A549 (cell line): ENCODE measurements around the gene ARL15.

Experiments used
- CEBPB ChIP-seq, 2 experiments: fragments of >200 bp in 1 of 2; sonication (Bioruptor Twin) in 1 of 2; formaldehyde crosslinking in 1 of 2; IDR thresholded peaks; 2 replicates each; pipeline ENCODE4 v1.6.1; 2012 to 2016
- E2F6 ChIP-seq: IDR thresholded peaks from 2 replicates; pipeline ENCODE4 v1.6.1; 2012; ENCODE audit warnings: low read depth, borderline replicate concordance
- ELK1 ChIP-seq: fragments of 150-350 bp; IDR thresholded peaks from 2 replicates; pipeline ENCODE4 v1.6.1; 2014; ENCODE audit warnings: low read depth, mild to moderate bottlenecking, low read length
- HOXA7 ChIP-seq: fragments of 250-450 bp; sonication (Bioruptor Pico); IDR thresholded peaks from 2 replicates; pipeline ENCODE4 v1.5.0; 2020; ENCODE audit warnings: mild to moderate bottlenecking, moderate library complexity
- JUNB ChIP-seq: fragments of >200 bp; sonication (Bioruptor Twin); formaldehyde crosslinking; IDR thresholded peaks from 2 replicates; pipeline ENCODE4 v1.6.1; 2016
- NR3C1 ChIP-seq: fragments of >200 bp; sonication (Bioruptor Twin); formaldehyde crosslinking; IDR thresholded peaks from 3 replicates; pipeline ENCODE4 v1.6.1; 2017
- POLR2A ChIP-seq: IDR thresholded peaks from 2 replicates; pipeline ENCODE4 v1.6.1; 2012; ENCODE audit warnings: mild to moderate bottlenecking, low read length
- RCOR1 ChIP-seq: fragments of 150-350 bp; IDR thresholded peaks from 2 replicates; pipeline ENCODE4 v1.6.1; 2014; ENCODE audit warnings: antibody characterized with exemption, low read length, low read depth
- ZSCAN20 ChIP-seq: fragments of 250-450 bp; sonication (Bioruptor Pico); IDR thresholded peaks from 2 replicates; pipeline ENCODE4 v1.8.0; 2022; ENCODE audit warnings: mild to moderate bottlenecking, moderate library complexity
- TF ChIP-seq, protein P1 (sequence below): fragments of >200 bp; sonication (Bioruptor Twin); formaldehyde crosslinking; IDR thresholded peaks from 3 replicates; pipeline ENCODE4 v1.5.1; 2016
- TF ChIP-seq, protein P2 (sequence below): fragments of 450-650 bp; IDR thresholded peaks from 2 replicates; pipeline ENCODE4 v1.6.1; 2014; ENCODE audit warnings: antibody characterized with exemption
- TF ChIP-seq, protein P3 (sequence below): IDR thresholded peaks from 2 replicates; pipeline ENCODE4 v1.6.1; 2012

DNA sequence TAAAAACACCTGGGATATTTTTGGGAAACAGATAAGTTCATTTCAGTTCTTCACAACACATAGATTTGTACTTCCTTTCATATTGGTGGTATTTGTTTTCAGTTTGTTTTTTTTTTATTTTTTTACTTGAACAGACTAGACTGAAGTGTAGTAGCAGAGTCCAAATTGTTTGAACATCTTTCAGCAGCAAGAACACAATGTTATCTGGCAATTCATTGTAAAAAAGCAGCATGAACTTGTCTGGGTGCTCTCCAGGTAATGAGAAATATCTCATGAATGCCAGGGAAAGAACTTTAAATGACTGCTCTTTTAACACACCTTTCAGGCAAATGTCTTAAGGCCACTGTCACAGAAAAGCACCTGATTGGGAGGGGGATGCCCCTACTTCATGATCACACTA lies 113.4 kb downstream of the ARL15 start:
- TF ChIP-seq, protein P1, sequence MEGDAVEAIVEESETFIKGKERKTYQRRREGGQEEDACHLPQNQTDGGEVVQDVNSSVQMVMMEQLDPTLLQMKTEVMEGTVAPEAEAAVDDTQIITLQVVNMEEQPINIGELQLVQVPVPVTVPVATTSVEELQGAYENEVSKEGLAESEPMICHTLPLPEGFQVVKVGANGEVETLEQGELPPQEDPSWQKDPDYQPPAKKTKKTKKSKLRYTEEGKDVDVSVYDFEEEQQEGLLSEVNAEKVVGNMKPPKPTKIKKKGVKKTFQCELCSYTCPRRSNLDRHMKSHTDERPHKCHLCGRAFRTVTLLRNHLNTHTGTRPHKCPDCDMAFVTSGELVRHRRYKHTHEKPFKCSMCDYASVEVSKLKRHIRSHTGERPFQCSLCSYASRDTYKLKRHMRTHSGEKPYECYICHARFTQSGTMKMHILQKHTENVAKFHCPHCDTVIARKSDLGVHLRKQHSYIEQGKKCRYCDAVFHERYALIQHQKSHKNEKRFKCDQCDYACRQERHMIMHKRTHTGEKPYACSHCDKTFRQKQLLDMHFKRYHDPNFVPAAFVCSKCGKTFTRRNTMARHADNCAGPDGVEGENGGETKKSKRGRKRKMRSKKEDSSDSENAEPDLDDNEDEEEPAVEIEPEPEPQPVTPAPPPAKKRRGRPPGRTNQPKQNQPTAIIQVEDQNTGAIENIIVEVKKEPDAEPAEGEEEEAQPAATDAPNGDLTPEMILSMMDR: no peak
- no peak for TF ChIP-seq RCOR1
- TF ChIP-seq JUNB: no peak
- no peak for TF ChIP-seq NR3C1
- TF ChIP-seq ZSCAN20 (CRISPR knock-in tag): no peak
- no peak for TF ChIP-seq HOXA7 (CRISPR knock-in tag)
- TF ChIP-seq, protein P2, sequence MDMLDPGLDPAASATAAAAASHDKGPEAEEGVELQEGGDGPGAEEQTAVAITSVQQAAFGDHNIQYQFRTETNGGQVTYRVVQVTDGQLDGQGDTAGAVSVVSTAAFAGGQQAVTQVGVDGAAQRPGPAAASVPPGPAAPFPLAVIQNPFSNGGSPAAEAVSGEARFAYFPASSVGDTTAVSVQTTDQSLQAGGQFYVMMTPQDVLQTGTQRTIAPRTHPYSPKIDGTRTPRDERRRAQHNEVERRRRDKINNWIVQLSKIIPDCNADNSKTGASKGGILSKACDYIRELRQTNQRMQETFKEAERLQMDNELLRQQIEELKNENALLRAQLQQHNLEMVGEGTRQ: no peak
- TF ChIP-seq POLR2A: no peak
- TF ChIP-seq ELK1: no peak
- TF ChIP-seq, protein P3, sequence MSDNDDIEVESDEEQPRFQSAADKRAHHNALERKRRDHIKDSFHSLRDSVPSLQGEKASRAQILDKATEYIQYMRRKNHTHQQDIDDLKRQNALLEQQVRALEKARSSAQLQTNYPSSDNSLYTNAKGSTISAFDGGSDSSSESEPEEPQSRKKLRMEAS: no peak
- TF ChIP-seq CEBPB (IDR thresholded peaks at IDR 0.05): no peak
- TF ChIP-seq E2F6: no peak
